NCI-H1417 treated with DMSO at 0.1 percent for 48 hours (cell line): ENCODE data around the gene EGR2.

Experiments
- DNase-seq: peaks from one replicate; lab custom pipeline; 2025; lab: John Stamatoyannopoulos, UW

The EGR2 gene

GRCh38 chr10:62816331-62817120 lies at the start of gene EGR2:
Gene EGR2, minus strand, starts transcription at chr10:62816366. Its CDS starts 337 bp downstream, at chr10:62816029.
- peak; percentile 18 for DNase-seq

GRCh38 chr10:62862447-62862846 lies 46.3 kb upstream of the EGR2 start:
- no peak for DNase-seq

DNA sequence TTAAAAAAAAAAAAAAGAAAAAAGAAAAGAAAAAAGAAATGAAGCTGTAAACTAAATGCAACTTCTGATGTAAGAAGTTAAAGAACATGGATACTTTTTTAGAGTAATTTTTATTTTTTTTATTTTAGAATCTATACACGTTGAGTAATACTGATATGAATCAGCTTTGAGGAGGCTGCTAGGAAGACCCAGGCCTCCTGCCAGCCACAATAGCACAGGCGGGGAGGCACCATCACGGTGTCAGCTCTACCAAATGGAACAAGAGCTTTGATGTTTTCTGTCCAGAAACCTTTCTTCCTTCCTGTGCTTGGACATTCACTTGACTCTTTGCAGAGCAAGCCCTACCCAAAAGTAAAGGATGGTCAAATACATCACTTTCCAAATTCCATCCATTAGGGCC lies 45.3 kb upstream of the EGR2 start:
- DNase-seq = no peak

GRCh38 chr10:62860946-62861345 lies 44.8 kb upstream of the EGR2 start:
- no peak for DNase-seq

DNA sequence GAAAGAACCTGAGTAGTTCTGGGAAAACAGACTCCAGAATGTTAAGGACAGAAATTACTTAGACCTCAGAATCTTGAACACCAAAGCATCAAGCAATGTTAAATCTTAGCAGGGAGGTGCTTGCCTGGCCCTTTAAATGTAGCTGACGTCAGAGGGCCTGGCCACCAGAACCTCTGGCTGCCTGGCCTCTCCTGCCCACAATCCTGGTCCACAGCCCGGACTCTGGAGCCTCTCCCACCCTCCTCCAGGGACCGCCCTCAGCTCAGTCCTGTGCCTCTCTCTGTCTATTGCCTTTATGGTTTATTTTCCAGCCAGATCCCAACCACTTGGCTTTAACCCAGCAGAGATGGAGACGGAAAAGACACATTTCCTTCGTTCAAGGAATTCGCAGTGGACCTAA lies 42.2 kb upstream of the EGR2 start:
- DNase-seq = no peak

GRCh38 chr10:62856021-62856420 lies 39.9 kb upstream of the EGR2 start:
- DNase-seq = no peak

- no peak for DNase-seq
Measured at GRCh38 chr10:62853710-62854109, 37.5 kb upstream of the EGR2 start.

DNA sequence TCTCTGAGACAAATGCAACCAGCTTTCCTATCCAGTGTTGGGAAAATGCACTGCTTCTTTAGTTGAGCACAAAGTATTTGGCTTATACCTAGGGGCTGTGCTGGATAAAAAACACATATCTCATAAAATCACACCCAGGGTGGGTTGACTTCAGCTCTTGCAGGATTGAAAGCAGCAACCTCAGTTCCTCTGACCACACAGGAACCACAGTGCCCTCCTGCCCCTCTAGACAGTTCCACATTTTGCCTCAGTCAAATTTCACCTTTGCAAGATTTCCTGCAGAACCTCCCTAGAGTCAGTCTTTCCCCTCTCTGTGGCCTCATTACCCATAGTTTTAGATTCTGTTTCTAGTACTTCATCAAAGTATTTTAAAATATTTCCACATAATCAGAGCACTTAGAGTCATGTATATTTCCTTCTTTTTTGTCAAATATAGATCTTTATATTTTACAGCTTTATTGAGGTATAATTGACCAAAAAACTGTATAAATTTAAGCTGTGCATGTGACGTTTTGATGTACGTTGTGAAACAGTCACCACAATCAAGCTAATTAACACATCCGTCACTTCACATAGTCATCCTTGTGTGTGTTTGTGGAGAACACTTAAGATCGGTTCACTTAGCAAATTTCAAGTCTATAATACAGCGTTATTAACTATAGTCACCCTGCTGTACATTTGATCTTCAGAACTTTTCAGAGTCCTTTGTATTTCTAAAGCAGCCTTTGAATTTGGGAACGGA lies 37.0 kb upstream of the EGR2 start:
- no peak for DNase-seq

DNA sequence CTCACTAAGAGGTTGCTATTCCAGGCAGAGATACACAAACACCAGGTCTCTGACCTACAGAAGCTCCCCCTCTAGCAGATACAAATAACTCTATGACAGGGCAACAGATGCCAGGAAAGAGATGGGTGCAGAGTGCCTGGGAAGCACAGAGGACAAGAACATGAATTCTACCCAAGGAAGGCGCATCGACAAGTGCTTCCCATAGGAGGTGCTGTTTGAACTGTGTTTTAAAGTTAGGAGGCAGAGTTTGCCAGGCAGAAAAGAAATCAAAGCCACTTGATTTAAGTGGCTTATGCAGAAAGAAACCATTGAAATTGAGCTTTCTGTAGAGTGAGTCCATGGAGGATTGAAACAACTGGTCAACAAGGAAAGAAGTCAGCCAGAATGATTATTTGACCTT lies 35.3 kb upstream of the EGR2 start:
- DNase-seq = no peak

DNA sequence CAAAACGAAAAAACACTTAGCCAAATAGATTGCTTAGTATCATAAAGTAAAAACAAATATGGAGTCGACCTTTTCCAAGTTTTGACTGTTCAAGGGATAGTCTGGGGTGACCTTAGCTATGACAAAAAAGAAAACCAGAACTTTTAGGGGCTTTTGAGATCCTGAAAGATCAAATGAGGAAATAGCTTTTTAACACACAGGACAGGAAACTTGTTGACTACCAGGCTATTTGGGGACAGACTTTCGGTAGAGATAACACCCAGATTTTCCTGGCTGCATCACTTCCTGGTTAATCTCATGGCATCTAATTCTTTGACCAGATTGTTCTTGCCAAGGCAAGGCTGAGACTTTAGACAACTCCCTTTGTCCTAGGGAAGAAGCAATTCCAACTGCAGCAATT lies 34.5 kb upstream of the EGR2 start:
- no peak for DNase-seq

DNA sequence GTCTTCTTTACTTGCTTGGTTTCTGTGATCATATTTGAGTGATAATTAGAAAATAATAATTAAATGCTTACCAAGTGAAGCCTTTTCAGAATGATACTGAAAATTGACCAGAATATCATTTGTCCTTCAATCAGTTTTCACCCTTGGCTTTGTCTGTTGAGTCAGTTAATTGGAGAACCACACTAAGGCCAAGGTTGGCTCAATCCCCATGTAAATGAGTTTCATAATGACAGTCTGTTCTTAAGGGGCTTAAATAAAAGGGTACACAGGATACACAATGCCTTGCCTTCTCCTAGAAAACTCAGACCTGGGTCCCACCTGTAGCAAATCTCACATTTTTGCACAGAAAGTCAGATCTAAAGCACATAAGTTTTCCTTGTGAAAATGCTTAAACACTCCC lies 31.3 kb upstream of the EGR2 start:
- DNase-seq = no peak

DNA sequence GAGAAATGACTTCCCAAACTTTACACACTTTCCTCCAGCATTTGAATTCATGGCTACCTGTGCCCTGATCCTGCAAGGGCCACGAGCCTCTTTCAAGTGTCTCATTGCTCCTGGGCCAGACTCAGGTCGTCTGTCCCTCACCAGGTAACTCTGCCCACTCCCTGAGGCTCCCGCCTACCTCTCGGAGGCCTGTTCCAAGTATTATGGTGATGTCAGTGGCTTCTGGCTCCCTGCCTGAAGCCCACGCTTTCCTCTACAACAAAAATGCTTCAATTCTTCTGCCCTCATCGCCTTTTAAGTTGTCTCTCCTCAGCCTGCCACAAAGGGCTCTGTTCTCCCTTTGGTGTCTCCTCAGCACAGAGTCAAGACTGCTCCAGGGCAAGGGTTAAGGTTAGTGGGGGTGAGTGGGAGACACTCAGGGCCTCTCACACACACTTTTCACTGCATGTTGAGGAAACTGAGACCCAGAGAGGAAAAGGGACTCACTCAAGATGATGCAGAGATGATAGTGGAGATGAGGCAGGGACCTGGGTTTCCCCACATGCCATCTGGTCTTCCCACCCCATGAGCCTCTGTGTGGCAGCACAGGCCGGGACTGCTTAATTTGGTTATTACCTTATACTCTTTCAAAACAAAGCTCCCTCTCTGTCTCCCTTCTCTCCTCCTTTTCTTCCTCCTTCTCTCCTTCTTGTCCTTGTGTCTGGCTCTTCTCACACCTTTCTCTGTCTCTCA lies 28.3 kb upstream of the EGR2 start:
- DNase-seq = no peak

- DNase-seq = no peak
Measured at GRCh38 chr10:62843600-62843999, 27.4 kb upstream of the EGR2 start.

DNA sequence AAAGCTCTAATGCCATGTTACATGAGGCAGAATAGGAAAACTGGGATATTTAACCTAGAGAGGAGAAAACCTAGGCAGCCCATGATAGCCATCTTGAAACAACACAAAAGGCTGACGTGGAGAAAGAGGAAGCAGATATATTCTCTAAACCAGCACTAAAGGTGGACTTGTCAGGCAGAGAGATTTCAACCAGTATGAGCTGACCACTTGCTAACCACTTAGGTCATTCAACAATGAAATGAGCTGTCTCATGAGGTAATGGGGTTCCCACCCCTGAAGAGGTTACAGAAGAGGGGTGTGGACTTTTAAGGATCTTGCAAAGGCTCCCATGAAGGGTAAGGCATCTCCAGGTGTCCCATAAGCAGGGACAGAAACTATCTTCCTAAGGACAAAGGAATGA lies 26.8 kb upstream of the EGR2 start:
- DNase-seq = no peak

DNA sequence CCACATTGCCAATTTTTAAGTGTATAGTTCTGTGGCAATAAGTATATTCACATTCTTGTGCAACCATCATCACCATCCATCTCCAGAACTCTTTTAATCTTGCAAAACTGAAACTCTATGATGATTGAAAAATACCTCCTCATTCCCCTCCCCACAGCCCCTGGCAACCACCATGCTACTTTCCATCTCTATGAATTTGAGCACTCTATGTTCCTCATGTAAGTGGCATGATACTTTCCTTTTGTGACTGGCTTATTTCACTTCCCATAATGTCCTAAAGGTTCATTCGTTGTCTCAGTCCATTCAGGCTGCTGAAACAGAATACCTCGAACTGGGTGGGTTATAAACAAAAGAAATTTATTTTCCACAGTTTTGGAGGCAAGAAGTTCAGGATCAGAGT lies 23.4 kb upstream of the EGR2 start:
- no peak for DNase-seq

DNA sequence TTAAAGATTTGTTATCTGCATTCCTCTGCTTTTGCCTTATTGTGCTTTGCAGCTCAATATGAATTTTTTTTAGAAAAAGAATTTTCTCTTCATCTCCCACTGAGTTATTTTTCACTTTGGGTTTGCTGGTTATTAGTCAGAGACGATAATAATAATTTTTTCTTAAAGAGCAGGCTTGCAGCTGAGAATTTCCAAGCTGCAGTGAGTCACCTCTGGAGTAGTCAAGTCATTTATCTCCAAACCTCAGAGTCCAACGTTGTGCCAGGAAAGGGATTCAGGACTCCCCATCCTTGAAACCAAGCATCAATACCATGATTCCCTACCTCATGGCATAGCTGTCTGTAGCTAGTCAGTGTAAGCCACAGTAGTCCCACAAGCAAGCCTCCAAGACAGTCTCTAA lies 15.2 kb upstream of the EGR2 start:
- no peak for DNase-seq

DNA sequence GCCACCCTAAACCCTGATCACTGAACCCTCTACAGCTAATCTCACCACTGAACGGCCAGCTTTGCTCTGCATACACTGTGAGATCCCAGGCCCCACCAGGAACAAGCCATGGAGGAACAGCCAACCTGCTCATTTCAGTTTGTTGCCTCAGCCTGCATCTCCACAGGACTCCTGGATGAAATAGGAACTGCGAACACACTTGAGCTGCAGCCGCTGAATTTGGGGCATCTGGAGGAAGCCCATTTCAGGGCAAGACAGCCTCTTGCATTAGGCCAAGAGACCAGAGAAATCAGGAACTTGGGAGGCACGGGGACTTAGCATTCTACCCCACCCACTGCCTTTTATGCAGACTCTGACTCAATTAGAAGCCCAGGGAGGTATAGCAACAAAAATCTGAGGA lies 14.5 kb upstream of the EGR2 start:
- no peak for DNase-seq

DNA sequence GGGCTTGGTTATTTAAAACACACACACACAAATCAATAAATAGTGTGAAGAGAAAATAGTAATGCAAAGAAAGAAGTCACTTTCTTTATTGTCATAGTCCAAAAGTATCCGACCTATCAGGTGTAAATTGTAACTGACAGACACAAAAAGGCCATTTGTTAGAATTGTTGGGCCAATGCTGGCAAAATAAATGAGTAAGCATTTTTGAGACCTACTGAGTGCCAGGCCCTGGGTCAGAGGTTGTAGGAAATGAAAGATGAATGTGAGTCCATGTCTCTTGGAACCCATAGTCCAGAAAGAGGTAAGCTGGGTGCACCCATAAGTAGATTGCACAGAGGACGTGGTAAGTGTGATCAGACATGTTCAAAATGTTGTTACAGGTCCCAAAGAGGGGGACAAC lies 13.5 kb upstream of the EGR2 start:
- DNase-seq = no peak

- no peak for DNase-seq
Measured at GRCh38 chr10:62826273-62826672, 10.1 kb upstream of the EGR2 start.

DNA sequence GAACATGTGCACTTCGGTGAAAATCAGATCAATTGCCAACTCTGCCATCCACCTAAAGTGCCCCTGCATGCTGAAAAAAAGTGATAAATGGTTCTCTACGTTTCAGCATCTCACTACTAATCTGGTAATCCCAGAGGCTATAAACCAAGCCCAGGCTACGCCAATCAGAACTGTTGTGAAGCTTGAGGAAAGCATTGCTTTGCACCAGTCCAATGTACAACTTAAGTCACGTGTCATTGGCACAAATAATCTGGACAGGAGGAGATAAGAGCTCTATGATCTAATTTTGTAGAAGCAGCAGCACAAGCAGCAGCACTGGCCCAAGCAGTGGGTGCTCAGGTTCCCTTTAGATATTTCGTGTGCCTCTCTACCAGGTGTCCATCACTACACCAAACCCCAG lies 4.4 kb upstream of the EGR2 start:
- DNase-seq = no peak

DNA sequence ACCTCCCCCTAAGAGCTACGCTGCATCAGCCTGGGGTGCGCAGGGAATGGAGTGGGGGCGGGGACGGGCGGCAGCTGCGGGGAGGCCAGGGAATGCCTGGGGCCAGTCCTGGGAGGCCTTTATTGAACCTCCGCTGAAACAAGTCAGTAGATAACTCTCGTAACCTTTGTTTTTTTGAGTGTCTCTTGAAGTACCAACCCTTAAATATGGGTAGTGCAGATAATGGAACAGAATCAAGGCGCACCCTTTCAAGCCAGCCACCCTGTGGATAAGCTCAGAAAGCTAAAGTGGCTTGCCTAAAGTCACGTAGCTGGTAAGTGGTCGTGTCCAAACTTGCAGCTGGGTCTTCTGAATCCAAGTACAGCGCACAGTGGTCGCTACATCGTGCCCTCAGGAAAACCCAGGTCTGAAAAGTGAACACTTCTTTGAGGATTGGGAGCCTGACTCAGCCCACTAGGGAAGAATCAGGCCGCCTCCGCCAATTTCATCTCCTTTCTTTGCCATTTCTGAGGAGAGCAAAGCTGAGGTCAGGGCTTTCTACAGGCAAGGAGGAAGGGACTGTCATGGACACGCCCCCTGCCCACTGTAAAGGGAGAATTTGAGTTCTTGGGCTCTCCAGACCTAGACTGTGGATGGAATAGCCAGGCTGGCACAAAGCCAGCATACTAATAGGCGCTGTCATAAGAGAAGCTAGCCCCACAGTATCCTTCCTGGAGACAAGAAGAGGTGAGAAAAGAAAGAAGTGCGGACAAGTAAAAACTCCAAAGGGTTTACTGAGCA lies 3.2 kb upstream of the EGR2 start:
- DNase-seq = no peak

- DNase-seq = no peak
Measured at GRCh38 chr10:62818426-62819011, 2.4 kb upstream of the EGR2 start.
